ENCODE data around the gene PCDHAC1.
A peak's percentile ranks its signal among the peaks of the same experiment; 100 is the strongest.
"Not testable (repeated sequence)": the region's sequence is repeated elsewhere in the genome, so short reads cannot be mapped to it uniquely, and the experiment has no call there.

Gene PCDHAC1, protein sequence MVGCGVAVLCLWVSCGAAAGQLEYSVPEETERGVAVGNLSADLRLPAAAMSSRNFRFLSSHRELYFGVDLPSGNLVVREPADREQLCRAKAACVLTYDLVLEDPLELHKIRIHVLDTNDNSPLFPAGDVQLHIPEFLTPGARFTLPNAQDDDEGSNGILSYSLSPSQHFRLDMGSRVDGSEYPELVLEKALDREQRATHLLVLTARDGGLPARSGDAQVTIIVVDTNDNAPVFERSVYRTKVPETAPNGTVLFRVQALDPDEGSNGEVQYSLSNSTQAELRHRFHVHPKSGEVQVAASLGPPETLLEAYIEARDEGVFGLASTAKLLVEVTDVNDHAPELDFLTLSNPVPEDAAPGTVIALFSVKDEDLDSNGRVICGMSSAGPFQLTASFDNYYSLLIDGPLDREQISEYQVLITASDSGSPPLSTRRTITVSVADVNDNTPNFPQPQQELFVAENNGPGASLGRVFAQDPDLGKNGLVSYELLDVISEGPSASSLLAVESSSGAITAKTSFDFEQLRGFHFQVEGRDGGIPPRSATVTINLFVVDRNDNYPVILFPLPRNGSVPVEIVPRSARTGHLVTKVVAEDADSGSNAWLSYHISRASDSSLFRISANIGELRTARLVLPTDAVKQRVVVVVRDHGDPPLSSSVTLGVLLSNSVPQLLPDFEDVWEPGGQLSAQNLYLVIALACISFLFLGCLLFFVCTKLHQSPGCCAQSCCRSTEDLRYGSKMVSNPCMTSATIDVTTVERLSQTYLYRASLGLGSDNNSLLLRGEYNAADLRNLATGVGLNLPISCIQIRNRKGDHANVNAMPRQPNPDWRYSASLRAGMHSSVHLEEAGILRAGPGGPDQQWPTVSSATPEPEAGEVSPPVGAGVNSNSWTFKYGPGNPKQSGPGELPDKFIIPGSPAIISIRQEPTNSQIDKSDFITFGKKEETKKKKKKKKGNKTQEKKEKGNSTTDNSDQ

DNA sequence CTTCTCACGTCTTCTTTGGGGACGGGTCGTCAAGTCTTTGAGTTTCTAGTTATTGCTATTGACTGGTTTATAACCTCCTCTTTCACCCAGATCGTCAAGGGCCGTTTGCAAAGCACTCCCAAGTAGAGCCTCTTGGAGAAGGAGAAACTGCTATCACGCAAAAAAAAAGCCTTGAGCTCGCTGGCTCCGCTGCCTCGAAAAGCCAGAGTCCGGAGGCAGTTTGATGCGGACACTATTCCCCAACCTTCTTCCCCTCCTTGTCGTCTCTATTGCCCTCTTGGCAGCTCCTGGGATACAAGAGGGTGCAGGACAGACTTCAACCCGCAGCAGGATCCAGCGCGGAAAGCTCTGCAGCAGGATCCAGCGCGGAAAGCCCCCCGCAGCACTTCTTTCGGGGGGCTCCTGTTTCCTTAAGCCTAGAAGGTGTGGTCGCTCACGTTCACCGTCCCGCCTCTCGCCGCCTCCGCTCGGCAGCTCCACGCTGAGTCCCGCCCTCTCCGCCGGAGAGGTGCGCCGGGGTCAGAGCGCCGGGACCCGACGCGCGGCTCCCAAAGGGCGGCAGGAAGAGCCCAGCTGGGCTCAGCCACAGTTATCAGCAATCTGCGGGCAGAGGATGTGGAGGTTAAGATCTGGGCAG lies at the start of gene PCDHAC1:
TSS of gene PCDHAC1 (plus strand) at position 494 of the 637 bp plus-strand sequence. CDS start 594 bp downstream, outside the sequence.
- Histone ChIP-seq H3K36me3 (ENCODE audit: control insufficient read depth in 2 of 2, insufficient read depth in 2 of 2, low read length in 2 of 2) (no peaks in the 10 kb centered on the region), H3K9ac (ENCODE audit: low read length in 2 of 2) (no peak within 1 kb of the TSS), H3K27me3 (ENCODE audit: control insufficient read depth in 1 of 2, insufficient read depth in 2 of 2, low read length in 2 of 2) (peaks cover 25 to 30% of the 10 kb centered on the region in 2 donors)

DNA sequence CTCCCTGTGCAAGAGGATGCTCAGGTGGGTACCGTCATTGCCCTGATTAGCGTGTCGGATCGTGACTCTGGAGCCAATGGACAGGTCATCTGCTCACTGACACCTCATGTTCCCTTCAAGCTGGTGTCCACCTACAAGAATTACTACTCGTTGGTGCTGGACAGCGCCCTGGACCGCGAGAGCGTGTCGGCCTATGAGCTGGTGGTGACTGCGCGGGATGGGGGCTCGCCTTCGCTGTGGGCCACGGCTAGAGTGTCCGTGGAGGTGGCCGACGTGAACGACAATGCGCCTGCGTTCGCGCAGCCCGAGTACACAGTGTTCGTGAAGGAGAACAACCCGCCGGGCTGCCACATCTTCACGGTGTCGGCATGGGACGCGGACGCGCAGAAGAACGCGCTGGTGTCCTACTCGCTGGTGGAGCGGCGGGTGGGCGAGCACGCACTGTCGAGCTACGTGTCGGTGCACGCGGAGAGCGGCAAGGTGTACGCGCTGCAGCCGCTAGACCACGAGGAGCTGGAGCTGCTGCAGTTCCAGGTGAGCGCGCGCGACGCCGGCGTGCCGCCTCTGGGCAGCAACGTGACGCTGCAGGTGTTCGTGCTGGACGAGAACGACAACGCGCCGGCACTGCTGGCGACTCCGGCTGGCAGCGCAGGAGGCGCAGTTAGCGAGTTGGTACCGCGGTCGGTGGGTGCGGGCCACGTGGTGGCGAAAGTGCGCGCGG lies 49.4 kb upstream of the PCDHAC1 start:
- not testable (repeated sequence) for H3K27ac ChIP-seq (ENCODE audit: low read length); H3K4me1 ChIP-seq (ENCODE audit: control insufficient read depth, insufficient read depth, low read length); H3K9ac ChIP-seq (ENCODE audit: low read length in 2 of 2); H3K4me3 ChIP-seq (ENCODE audit: low read length in 2 of 2); H3K36me3 ChIP-seq (ENCODE audit: control insufficient read depth in 2 of 2, insufficient read depth in 2 of 2, low read length in 2 of 2)
- H3K27me3 ChIP-seq (ENCODE audit: control insufficient read depth in 1 of 2, insufficient read depth in 2 of 2, low read length in 2 of 2) = peaks cover 3 to 10% of the 10 kb centered on the region in 2 donors
- H3K9me3 ChIP-seq (ENCODE audit: control insufficient read depth in 2 of 2, low read length in 2 of 2) = peaks cover 11 to 12% of the 10 kb centered on the region in 2 donors

More for the DNA sequence above, at the start of gene PCDHAC1:
- Histone ChIP-seq H3K4me1 (ENCODE audit: control insufficient read depth, insufficient read depth, low read length) (peaks cover 19% of the 10 kb centered on the region), H3K9me3 (ENCODE audit: control insufficient read depth in 2 of 2, low read length in 2 of 2) (no peaks in the 10 kb centered on the region), H3K27ac (ENCODE audit: low read length) (no peak within 1 kb of the TSS), H3K4me3 (ENCODE audit: low read length in 2 of 2) (peak within 1 kb of the TSS; percentile 73 to 75)

DNA sequence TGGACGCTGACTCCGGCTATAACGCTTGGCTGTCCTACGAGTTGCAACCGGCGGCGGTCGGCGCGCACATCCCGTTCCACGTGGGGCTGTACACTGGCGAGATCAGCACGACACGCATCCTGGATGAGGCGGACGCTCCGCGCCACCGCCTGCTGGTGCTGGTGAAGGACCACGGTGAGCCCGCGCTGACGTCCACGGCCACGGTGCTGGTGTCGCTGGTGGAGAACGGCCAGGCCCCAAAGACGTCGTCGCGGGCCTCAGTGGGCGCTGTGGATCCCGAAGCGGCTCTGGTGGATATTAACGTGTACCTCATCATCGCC lies 48.9 kb upstream of the PCDHAC1 start:
- Histone ChIP-seq H3K9me3 (ENCODE audit: control insufficient read depth in 2 of 2, low read length in 2 of 2) (peaks cover 9 to 13% of the 10 kb centered on the region in 2 donors), H3K4me1 (ENCODE audit: control insufficient read depth, insufficient read depth, low read length) (no peaks in the 10 kb centered on the region), H3K27me3 (ENCODE audit: control insufficient read depth in 1 of 2, insufficient read depth in 2 of 2, low read length in 2 of 2) (peaks cover 5 to 14% of the 10 kb centered on the region in 2 donors), H3K36me3 (ENCODE audit: control insufficient read depth in 2 of 2, insufficient read depth in 2 of 2, low read length in 2 of 2) (no peaks in the 10 kb centered on the region), H3K9ac (ENCODE audit: low read length in 2 of 2) (no peak overlapping the region), H3K4me3 (ENCODE audit: low read length in 2 of 2) (no peak overlapping the region), H3K27ac (ENCODE audit: low read length) (no peak overlapping the region)

DNA sequence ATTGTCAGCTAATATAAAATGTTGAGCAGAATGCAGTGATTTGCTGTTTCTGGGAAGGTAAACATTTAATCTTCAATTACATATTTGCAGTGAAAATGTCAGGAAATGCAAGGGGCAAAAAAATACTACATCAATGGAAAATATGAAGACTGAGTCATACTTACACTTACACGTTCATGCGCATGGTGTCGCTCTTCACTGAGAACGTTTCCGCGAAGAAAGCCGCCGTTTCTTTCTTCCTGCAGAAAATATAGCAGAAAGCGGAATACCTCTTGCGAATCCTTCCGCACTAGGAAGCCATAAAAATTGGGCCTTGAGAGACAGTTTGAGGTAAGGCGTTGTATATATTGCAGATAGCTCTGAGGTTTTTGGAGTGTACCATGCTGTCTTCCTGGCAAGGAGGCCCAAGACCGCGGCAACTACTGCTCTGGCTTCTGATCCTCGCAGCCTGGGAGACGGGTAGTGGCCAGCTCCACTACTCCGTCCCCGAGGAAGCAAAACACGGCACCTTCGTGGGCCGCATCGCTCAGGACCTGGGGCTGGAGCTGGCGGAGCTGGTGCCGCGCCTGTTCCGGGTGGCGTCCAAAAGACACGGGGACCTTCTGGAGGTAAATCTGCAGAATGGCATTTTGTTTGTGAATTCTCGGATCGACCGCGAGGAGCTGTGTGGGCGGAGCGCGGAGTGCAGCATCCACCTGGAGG lies 44.1 kb upstream of the PCDHAC1 start, which contains the start of gene PCDHA13:
TSS of gene PCDHA13 (plus strand) at position 236 of the 702 bp plus-strand sequence. CDS start at position 381, 145 bp downstream.
- Histone ChIP-seq H3K36me3 (ENCODE audit: control insufficient read depth in 2 of 2, insufficient read depth in 2 of 2, low read length in 2 of 2) (no peaks in the 10 kb centered on the region), H3K27ac (ENCODE audit: low read length) (no peak within 1 kb of the TSS), H3K9ac (ENCODE audit: low read length in 2 of 2) (no peak within 1 kb of the TSS), H3K4me1 (ENCODE audit: control insufficient read depth, insufficient read depth, low read length) (no peaks in the 10 kb centered on the region), H3K9me3 (ENCODE audit: control insufficient read depth in 2 of 2, low read length in 2 of 2) (peaks cover 14 to 15% of the 10 kb centered on the region in 2 donors), H3K27me3 (ENCODE audit: control insufficient read depth in 1 of 2, insufficient read depth in 2 of 2, low read length in 2 of 2) (peaks cover 10 to 21% of the 10 kb centered on the region in 2 donors), H3K4me3 (ENCODE audit: low read length in 2 of 2) (peak within 1 kb of the TSS; percentile 17 to 49)

DNA sequence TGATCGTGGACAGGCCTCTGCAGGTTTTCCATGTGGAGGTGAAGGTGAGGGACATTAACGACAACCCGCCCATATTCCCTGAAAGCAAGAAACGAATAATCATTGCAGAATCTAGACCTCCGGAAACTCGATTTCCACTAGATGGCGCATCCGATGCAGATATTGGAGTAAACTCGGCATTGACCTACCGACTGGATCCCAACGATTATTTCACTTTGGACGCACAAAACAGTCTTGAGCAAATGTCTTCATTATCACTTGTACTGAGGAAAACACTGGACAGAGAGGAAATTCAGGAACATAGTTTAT lies 43.6 kb upstream of the PCDHAC1 start:
- no peaks in the 10 kb centered on the region for H3K36me3 ChIP-seq (ENCODE audit: control insufficient read depth in 2 of 2, insufficient read depth in 2 of 2, low read length in 2 of 2)
- H3K27ac ChIP-seq (ENCODE audit: low read length) = no peak overlapping the region
- no peak overlapping the region for H3K9ac ChIP-seq (ENCODE audit: low read length in 2 of 2)
- H3K4me3 ChIP-seq (ENCODE audit: low read length in 2 of 2) = peak overlapping the region in 1 of 2 donors; percentile 49
- peaks cover 10 to 17% of the 10 kb centered on the region in 2 donors for H3K27me3 ChIP-seq (ENCODE audit: control insufficient read depth in 1 of 2, insufficient read depth in 2 of 2, low read length in 2 of 2)
- H3K9me3 ChIP-seq (ENCODE audit: control insufficient read depth in 2 of 2, low read length in 2 of 2) = peaks cover 14 to 15% of the 10 kb centered on the region in 2 donors
- H3K4me1 ChIP-seq (ENCODE audit: control insufficient read depth, insufficient read depth, low read length) = no peaks in the 10 kb centered on the region

DNA sequence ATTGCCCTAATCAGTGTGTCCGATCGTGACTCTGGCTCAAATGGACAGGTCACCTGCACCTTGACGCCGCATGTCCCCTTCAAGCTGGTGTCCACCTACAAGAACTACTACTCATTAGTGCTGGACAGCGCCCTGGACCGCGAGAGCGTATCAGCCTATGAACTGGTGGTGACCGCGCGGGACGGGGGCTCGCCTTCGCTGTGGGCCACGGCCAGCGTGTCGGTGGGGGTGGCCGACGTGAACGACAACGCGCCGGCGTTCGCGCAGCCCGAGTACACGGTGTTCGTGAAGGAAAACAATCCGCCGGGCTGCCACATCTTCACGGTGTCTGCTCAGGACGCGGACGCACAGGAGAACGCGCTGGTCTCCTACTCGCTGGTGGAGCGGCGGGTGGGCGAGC lies 42.7 kb upstream of the PCDHAC1 start:
- H3K27ac ChIP-seq (ENCODE audit: low read length) = no peak overlapping the region
- peaks cover 14 to 15% of the 10 kb centered on the region in 2 donors for H3K9me3 ChIP-seq (ENCODE audit: control insufficient read depth in 2 of 2, low read length in 2 of 2)
- H3K9ac ChIP-seq (ENCODE audit: low read length in 2 of 2) = no peak overlapping the region
- no peaks in the 10 kb centered on the region for H3K4me1 ChIP-seq (ENCODE audit: control insufficient read depth, insufficient read depth, low read length)
- H3K27me3 ChIP-seq (ENCODE audit: control insufficient read depth in 1 of 2, insufficient read depth in 2 of 2, low read length in 2 of 2) = peaks cover 10 to 17% of the 10 kb centered on the region in 2 donors
- no peak overlapping the region for H3K4me3 ChIP-seq (ENCODE audit: low read length in 2 of 2)
- no peaks in the 10 kb centered on the region for H3K36me3 ChIP-seq (ENCODE audit: control insufficient read depth in 2 of 2, insufficient read depth in 2 of 2, low read length in 2 of 2)

DNA sequence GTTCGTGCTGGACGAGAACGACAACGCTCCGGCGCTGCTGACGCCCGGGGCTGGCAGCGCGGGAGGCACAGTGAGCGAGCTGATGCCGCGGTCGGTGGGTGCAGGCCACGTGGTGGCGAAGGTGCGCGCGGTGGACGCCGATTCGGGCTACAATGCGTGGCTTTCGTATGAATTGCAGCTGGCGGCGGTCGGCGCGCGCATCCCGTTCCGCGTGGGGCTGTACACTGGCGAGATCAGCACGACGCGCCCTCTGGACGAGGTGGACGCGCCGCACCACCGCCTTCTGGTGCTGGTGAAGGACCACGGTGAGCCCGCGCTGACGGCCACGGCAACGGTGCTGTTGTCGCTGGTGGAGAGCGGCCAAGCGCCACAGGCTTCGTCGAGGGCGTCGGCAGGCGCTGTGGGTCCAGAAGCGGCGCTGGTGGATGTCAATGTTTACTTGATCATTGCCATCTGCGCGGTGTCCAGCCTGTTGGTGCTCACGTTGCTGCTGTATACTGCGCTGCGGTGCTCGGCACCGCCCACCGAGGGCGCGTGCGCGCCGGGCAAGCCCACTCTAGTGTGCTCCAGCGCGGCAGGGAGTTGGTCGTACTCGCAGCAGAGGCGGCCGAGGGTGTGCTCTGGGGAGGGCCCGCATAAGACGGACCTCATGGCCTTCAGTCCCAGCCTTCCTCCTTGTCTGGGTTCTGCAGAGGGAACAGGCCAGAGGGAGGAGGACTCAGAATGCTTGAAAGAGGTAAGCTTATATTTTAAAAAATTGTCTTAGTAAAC lies 42.0 kb upstream of the PCDHAC1 start:
- peaks cover 10 to 17% of the 10 kb centered on the region in 2 donors for H3K27me3 ChIP-seq (ENCODE audit: control insufficient read depth in 1 of 2, insufficient read depth in 2 of 2, low read length in 2 of 2)

DNA sequence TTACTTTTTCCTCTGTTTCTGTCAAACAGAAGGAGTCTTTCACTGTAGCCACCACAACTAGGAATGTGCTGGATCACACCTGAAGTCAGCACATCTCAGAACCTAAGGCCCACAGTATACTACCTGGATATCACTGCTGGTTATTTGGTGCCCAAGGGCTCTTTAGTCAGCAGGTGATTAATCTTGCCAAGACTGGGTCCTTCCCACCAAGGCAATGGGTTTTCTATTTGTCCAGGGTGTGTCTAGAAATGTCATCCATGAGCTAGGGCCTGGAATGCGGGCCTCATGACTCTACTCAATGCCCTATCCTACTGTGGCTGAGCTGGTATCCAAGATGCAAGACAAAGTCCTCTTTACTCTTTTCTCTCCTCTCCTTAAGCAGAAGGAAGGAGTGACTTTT lies 9.8 kb upstream of the PCDHAC1 start:
- H3K27ac ChIP-seq (ENCODE audit: low read length) = no peak overlapping the region
- H3K9me3 ChIP-seq (ENCODE audit: control insufficient read depth in 2 of 2, low read length in 2 of 2) = peaks cover 0 to 3% of the 10 kb centered on the region in 2 donors
- no peak overlapping the region for H3K9ac ChIP-seq (ENCODE audit: low read length in 2 of 2)
- H3K27me3 ChIP-seq (ENCODE audit: control insufficient read depth in 1 of 2, insufficient read depth in 2 of 2, low read length in 2 of 2) = no peaks in the 10 kb centered on the region
- no peak overlapping the region for H3K4me3 ChIP-seq (ENCODE audit: low read length in 2 of 2)
- no peaks in the 10 kb centered on the region for H3K36me3 ChIP-seq (ENCODE audit: control insufficient read depth in 2 of 2, insufficient read depth in 2 of 2, low read length in 2 of 2)
- H3K4me1 ChIP-seq (ENCODE audit: control insufficient read depth, insufficient read depth, low read length) = no peaks in the 10 kb centered on the region

More for the DNA sequence above, 42.0 kb upstream of the PCDHAC1 start:
- Histone ChIP-seq H3K36me3 (ENCODE audit: control insufficient read depth in 2 of 2, insufficient read depth in 2 of 2, low read length in 2 of 2) (no peaks in the 10 kb centered on the region), H3K9ac (ENCODE audit: low read length in 2 of 2) (no peak overlapping the region), H3K9me3 (ENCODE audit: control insufficient read depth in 2 of 2, low read length in 2 of 2) (peaks cover 14 to 15% of the 10 kb centered on the region in 2 donors), H3K27ac (ENCODE audit: low read length) (no peak overlapping the region), H3K4me3 (ENCODE audit: low read length in 2 of 2) (no peak overlapping the region), H3K4me1 (ENCODE audit: control insufficient read depth, insufficient read depth, low read length) (no peaks in the 10 kb centered on the region)

DNA sequence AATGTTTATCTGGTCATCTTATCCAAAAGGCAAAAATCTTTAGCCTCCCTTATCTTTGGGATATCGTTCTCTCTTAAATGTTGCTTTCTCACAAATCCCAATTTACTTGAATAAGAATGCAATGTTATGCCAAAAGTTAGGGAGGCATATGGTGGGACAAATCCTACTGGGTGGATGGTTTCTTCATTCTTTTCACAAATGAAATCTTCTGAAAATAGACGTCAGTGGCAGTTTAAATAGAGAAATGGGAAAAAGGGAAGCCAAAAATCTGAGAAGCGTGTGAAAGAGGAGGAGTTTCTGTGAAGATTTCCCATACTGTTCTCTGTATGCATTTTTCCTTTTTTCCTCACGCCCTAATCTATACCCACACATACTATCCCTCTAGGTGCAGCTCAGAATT lies 2.5 kb upstream of the PCDHAC1 start:
- H3K27ac ChIP-seq (ENCODE audit: low read length) = no peak overlapping the region
- no peak overlapping the region for H3K9ac ChIP-seq (ENCODE audit: low read length in 2 of 2)
- H3K27me3 ChIP-seq (ENCODE audit: control insufficient read depth in 1 of 2, insufficient read depth in 2 of 2, low read length in 2 of 2) = peaks cover 23 to 25% of the 10 kb centered on the region in 2 donors
- no peaks in the 10 kb centered on the region for H3K9me3 ChIP-seq (ENCODE audit: control insufficient read depth in 2 of 2, low read length in 2 of 2)
- no peaks in the 10 kb centered on the region for H3K36me3 ChIP-seq (ENCODE audit: control insufficient read depth in 2 of 2, insufficient read depth in 2 of 2, low read length in 2 of 2)
- H3K4me1 ChIP-seq (ENCODE audit: control insufficient read depth, insufficient read depth, low read length) = peaks cover 19% of the 10 kb centered on the region
- H3K4me3 ChIP-seq (ENCODE audit: low read length in 2 of 2) = no peak overlapping the region
